Measurements from ENCODE around the gene CPEB4. TPM values are rescaled to one million over a fixed set of nuclear protein-coding genes. Genes with fewer than 3 reads are reported as not detected.

The CPEB4 gene
- total RNA-seq, 1 donor from 2014 or later = 31.9 TPM

DNA sequence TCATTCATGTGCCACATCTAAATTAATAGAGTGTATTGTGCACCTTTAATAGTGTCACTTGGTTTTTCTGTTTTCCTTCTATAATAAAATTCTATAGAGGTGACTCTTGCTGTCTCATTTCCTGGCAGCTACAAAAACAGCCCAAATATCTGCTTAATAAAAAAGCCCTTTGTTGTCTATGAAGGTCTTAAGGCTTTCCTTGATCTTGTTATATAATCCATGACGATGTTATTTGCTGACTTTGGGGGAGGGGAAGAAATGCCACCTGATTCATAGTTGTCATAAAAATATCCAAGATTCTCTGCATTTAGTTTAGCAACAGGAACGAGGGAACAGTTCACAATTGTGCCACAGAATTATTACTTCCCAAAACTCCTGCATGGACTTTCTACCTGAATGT, 31.3 kb downstream of the CPEB4 start:
- H3K4me3 ChIP-seq = no peak overlapping the region
- no peak for TF ChIP-seq CTCF (IDR thresholded peaks at IDR 0.05)
- TF ChIP-seq POLR2AphosphoS5 (IDR thresholded peaks at IDR 0.05; ENCODE audit: insufficient read depth in 1 of 2, low read depth in 1 of 2) = no peak
- TF ChIP-seq POLR2A (IDR thresholded peaks at IDR 0.05) = no peak
- H3K27ac ChIP-seq = peak overlapping the region; percentile 89
- no peaks in the 10 kb centered on the region for H3K36me3 ChIP-seq
- H3K4me1 ChIP-seq = peaks cover 60% of the 10 kb centered on the region
- no peaks in the 10 kb centered on the region for H3K27me3 ChIP-seq
- H3K9me3 ChIP-seq = no peaks in the 10 kb centered on the region
- intact Hi-C loops (cut with DNase I) = no loop called here
- no peak for DNase-seq (ENCODE audit: extremely low spot score in 2 of 2)

- Histone ChIP-seq H3K27me3 (no peaks in the 10 kb centered on the region), H3K27ac (peak overlapping the region; percentile 30), H3K4me1 (peaks cover 67% of the 10 kb centered on the region), H3K36me3 (no peaks in the 10 kb centered on the region), H3K9me3 (no peaks in the 10 kb centered on the region), H3K4me3 (no peak overlapping the region)
- DNase-seq (ENCODE audit: extremely low spot score in 2 of 2) = no peak
- TF ChIP-seq POLR2A (IDR thresholded peaks at IDR 0.05) = no peak
- TF ChIP-seq POLR2AphosphoS5 (IDR thresholded peaks at IDR 0.05; ENCODE audit: insufficient read depth in 1 of 2, low read depth in 1 of 2) = no peak
- no peak for TF ChIP-seq CTCF (IDR thresholded peaks at IDR 0.05)
- intact Hi-C loops (cut with DNase I) = loop anchor here (5.0 kb wide), 1 partner anchor 33 kb away; the partner anchor contains the start of gene CPEB4
Observed at GRCh38 chr5:173920024-173920753, 32.0 kb downstream of the CPEB4 start.

GRCh38 chr5:173920866-173921555, 32.9 kb downstream of the CPEB4 start:
- peaks cover 67% of the 10 kb centered on the region for H3K4me1 ChIP-seq

GRCh38 chr5:173922527-173922926, 34.4 kb downstream of the CPEB4 start:
- H3K4me1 ChIP-seq = peaks cover 57% of the 10 kb centered on the region
- peak overlapping the region; percentile 63 for H3K27ac ChIP-seq

More at GRCh38 chr5:173920866-173921555, 32.9 kb downstream of the CPEB4 start:
- H3K27ac ChIP-seq = peak overlapping the region; percentile 42
- no peaks in the 10 kb centered on the region for H3K36me3 ChIP-seq
- TF ChIP-seq POLR2A (IDR thresholded peaks at IDR 0.05) (no peak), CTCF (IDR thresholded peaks at IDR 0.05) (no peak), POLR2AphosphoS5 (IDR thresholded peaks at IDR 0.05; ENCODE audit: insufficient read depth in 1 of 2, low read depth in 1 of 2) (no peak)
- intact Hi-C loops (cut with DNase I) = loop anchor here (5.0 kb wide), 1 partner anchor 34 kb away; the partner anchor contains the start of gene CPEB4
- no peak overlapping the region for H3K4me3 ChIP-seq
- H3K27me3 ChIP-seq = no peaks in the 10 kb centered on the region
- H3K9me3 ChIP-seq = no peaks in the 10 kb centered on the region
- no peak for DNase-seq (ENCODE audit: extremely low spot score in 2 of 2)

More at GRCh38 chr5:173922527-173922926, 34.4 kb downstream of the CPEB4 start:
- Histone ChIP-seq H3K9me3 (no peaks in the 10 kb centered on the region), H3K4me3 (no peak overlapping the region), H3K27me3 (no peaks in the 10 kb centered on the region), H3K36me3 (no peaks in the 10 kb centered on the region)
- DNase-seq (ENCODE audit: extremely low spot score in 2 of 2) = no peak
- intact Hi-C loops (cut with DNase I) = loop anchor here (5.0 kb wide), 1 partner anchor 35 kb away; the partner anchor contains the start of gene CPEB4
- TF ChIP-seq POLR2AphosphoS5 (IDR thresholded peaks at IDR 0.05; ENCODE audit: insufficient read depth in 1 of 2, low read depth in 1 of 2) (no peak), CTCF (IDR thresholded peaks at IDR 0.05) (no peak), POLR2A (IDR thresholded peaks at IDR 0.05) (no peak)

Measured in vagina (tissue), 2 donors.